ENCODE data around the gene TMEM108. TPM values are rescaled to one million over a fixed set of nuclear protein-coding genes. Genes with fewer than 3 reads are reported as not detected.

The TMEM108 gene
- total and polyA plus RNA-seq, 10 of the 15 experiments (the other 5 are each of a cell fraction or from before 2014, with no cell fraction given), result 0.02 to 0.58 (median 0.12) TPM; not detected in 5

DNA sequence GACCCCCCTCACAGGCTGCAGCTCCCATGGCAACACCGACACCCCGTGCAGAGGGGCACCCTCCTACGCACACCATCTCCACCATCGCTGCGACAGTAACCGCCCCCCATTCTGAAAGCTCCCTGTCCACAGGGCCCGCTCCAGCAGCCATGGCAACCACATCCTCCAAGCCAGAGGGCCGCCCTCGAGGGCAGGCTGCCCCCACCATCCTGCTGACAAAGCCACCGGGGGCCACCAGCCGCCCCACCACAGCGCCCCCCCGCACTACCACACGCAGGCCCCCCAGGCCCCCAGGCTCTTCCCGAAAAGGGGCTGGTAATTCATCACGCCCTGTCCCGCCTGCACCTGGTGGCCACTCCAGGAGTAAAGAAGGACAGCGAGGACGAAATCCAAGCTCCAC is 341.7 kb downstream of the TMEM108 start:
- 43% methylated on average over 19 of the region's 19 CpGs for WGBS (ENCODE audit: insufficient coverage, insufficient replicate concordance, low lambda C conversion rate, missing lambda C conversion rate)
- in situ Hi-C loops (cut with MboI) (loop anchor here (5.0 to 25.0 kb wide), 2 partner anchors 648 to 843 kb away; no protein-coding TSS in a partner anchor), intact Hi-C loops (cut with micrococcal nuclease; ENCODE audit: unreplicated experiment) (loop anchor here (5.0 kb wide), 1 partner anchor 578 kb away; no protein-coding TSS in a partner anchor)
- H3K4me2 ChIP-seq (ENCODE audit: control insufficient read depth, insufficient read depth), result no peak overlapping the region
- SMC1A ChIA-PET (ENCODE audit: uncharacterized antibody, unreplicated experiment), result interaction anchor here (1.4 to 1.6 kb wide), 2 partner anchors 338 to 339 kb away, joined by 3 to 4 read pairs; no protein-coding TSS in a partner anchor
- RAD21 ChIA-PET (ENCODE audit: unreplicated experiment), result no interaction called here
- H3K79me2 ChIP-seq (ENCODE audit: control insufficient read depth, insufficient read depth, low read length), result no peaks in the 10 kb centered on the region
- POLR2A ChIA-PET, result no interaction called here
- H4K20me1 ChIP-seq (ENCODE audit: control insufficient read depth, insufficient read depth), result no peaks in the 10 kb centered on the region
- no TSS peak for BruUV-seq (replicated peaks)
- TF ChIP-seq TARDBP (IDR thresholded peaks at IDR 0.05; ENCODE audit: borderline replicate concordance) (no peak), SREBF2 (IDR thresholded peaks at IDR 0.05; ENCODE audit: low read length) (no peak), ATF7 (IDR thresholded peaks at IDR 0.05; ENCODE audit: low read depth) (no peak), ESRRA (IDR thresholded peaks at IDR 0.05; ENCODE audit: low read length) (no peak), CBFB (IDR thresholded peaks at IDR 0.05; ENCODE audit: low read depth) (no peak), HCFC1 (IDR thresholded peaks at IDR 0.05; ENCODE audit: low read length) (no peak), IKZF1 (conservative IDR thresholded peaks at IDR 0.05) (no peak), ZNF622 (IDR thresholded peaks at IDR 0.05) (no peak)
- TF ChIP-seq, protein P1, sequence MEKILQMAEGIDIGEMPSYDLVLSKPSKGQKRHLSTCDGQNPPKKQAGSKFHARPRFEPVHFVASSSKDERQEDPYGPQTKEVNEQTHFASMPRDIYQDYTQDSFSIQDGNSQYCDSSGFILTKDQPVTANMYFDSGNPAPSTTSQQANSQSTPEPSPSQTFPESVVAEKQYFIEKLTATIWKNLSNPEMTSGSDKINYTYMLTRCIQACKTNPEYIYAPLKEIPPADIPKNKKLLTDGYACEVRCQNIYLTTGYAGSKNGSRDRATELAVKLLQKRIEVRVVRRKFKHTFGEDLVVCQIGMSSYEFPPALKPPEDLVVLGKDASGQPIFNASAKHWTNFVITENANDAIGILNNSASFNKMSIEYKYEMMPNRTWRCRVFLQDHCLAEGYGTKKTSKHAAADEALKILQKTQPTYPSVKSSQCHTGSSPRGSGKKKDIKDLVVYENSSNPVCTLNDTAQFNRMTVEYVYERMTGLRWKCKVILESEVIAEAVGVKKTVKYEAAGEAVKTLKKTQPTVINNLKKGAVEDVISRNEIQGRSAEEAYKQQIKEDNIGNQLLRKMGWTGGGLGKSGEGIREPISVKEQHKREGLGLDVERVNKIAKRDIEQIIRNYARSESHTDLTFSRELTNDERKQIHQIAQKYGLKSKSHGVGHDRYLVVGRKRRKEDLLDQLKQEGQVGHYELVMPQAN (conservative IDR thresholded peaks at IDR 0.05), result no peak
- ATAC-seq, result no peak
- no peaks in the 10 kb centered on the region; a peak in 2 of 4 replicates for H3K27me3 ChIP-seq (replicated peaks in 1 of 2; ENCODE audit: control insufficient read depth in 2 of 2, insufficient read depth in 2 of 2, low read length in 1 of 2)
- no peak for DNase-seq (ENCODE audit: low read depth, low spot score)
- H3K9me3 ChIP-seq (replicated peaks; ENCODE audit: control insufficient read depth, insufficient read depth, low read length), result no peaks in the 10 kb centered on the region
- H3K27ac ChIP-seq (ENCODE audit: control insufficient read depth, insufficient read depth), result no peak overlapping the region
- H2AFZ ChIP-seq (ENCODE audit: control insufficient read depth, low read depth, low read length), result no peak overlapping the region
- no peaks in the 10 kb centered on the region for H3K4me1 ChIP-seq (ENCODE audit: control insufficient read depth, insufficient read depth, low read length)
- no peak for FAIRE-seq
- no peak overlapping the region for H3K4me3 ChIP-seq
- no peak overlapping the region for H3K9ac ChIP-seq (ENCODE audit: control insufficient read depth, insufficient read depth, low read length)
- no peaks in the 10 kb centered on the region for H3K36me3 ChIP-seq (ENCODE audit: control insufficient read depth in 2 of 2, insufficient read depth in 2 of 2, low read length in 1 of 2)
- CTCF ChIA-PET, result no interaction called here

All from GM12878 (cell line).